ENCODE data around the gene MED23.
A peak's percentile ranks its signal among the peaks of the same experiment; 100 is the strongest.

Gene MED23

DNA sequence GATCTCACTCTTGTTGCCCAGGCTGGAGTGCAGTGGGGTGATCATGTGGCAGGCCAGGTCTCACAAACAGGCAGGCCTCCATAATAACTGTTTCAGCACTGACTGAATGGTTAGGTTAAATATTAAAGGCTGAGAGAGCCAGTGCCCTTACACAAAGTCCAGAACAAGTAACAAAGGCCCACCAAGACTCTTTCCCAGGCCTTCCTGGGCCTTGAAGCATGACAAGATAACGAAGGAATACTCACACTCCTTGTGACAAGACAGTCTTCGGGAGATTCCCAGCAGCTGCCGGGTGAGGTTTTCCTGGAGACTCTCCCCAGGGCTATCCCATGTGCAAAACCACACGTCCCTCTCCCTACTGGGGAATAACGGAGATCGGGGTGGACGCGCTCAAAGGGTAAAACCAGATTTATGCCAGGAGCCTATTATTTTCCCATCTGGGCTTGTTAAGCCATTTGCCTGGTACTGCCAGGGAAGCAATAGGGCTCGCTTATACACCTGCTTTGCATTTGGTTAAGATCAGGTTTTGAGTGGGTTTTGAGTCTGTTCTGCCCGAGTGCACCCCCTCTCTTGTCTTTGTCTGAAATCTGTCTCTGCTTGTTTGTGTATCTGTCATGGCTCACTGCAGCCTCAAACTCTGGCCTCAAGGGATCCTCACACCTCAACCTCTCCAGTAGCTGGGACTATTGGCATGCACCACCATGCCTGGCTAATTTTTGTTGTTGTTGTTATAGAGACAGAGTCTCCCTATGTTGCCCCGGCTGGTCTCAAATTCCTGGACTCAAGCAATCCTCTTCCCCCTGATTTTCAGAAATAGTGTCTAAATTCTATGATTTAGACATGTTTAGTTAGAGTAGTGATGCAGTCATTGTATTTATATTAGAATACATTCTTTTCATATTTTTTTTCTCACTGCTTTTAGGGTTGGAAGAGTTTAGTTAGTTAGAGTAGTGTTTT, 7.6 kb upstream of the MED23 start:
- no peaks in the 10 kb centered on the region for H3K9me3 ChIP-seq (ENCODE audit: low read length)
- H3K4me3 ChIP-seq (ENCODE audit: low read length): no peak overlapping the region
- no peaks in the 10 kb centered on the region for H3K36me3 ChIP-seq (ENCODE audit: insufficient read depth, low read length)
- H3K27me3 ChIP-seq (ENCODE audit: insufficient read depth, low read length): no peaks in the 10 kb centered on the region
- no peak overlapping the region for H2AFZ ChIP-seq (ENCODE audit: low read depth, low read length)
- no peaks in the 10 kb centered on the region for H3K4me1 ChIP-seq (ENCODE audit: insufficient read depth, low read length)

DNA sequence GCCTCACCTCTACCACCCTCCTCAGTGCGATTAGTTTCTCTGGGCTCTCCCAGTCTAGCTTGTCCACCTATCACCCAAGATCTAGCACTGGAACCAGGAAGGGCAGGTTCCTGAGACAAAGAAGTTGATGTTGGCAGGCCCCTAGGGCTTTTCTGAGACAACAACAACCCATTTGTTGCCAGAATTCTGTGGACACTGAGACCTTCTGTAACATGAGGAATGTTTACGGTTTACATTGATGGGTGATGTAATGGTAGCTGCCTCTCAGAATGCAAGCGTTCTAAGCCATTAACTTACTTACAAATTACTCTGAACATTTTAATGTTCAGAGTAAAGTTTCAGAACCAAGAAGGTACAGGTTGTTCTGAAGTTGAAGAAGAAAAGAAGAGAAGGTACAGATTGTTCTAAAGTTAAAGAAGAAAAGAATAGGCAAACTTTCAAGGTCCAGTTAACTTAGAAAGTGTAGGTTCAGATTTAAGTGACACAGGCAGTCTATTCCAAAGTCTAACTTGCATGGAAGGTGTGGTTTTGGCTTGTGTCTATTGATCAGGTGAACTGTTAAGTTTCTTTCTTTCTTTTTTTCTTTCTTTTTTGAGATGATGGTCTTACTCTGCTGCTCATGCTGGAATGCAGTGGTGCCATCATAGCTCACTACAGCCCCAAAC, 3.7 kb upstream of the MED23 start:
- H3K4me3 ChIP-seq (ENCODE audit: low read length): no peak overlapping the region
- no peaks in the 10 kb centered on the region for H3K27me3 ChIP-seq (ENCODE audit: insufficient read depth, low read length)
- H3K9me3 ChIP-seq (ENCODE audit: low read length): no peaks in the 10 kb centered on the region
- H3K36me3 ChIP-seq (ENCODE audit: insufficient read depth, low read length): no peaks in the 10 kb centered on the region
- H3K4me1 ChIP-seq (ENCODE audit: insufficient read depth, low read length): peaks cover 23% of the 10 kb centered on the region
- H2AFZ ChIP-seq (ENCODE audit: low read depth, low read length): no peak overlapping the region

DNA sequence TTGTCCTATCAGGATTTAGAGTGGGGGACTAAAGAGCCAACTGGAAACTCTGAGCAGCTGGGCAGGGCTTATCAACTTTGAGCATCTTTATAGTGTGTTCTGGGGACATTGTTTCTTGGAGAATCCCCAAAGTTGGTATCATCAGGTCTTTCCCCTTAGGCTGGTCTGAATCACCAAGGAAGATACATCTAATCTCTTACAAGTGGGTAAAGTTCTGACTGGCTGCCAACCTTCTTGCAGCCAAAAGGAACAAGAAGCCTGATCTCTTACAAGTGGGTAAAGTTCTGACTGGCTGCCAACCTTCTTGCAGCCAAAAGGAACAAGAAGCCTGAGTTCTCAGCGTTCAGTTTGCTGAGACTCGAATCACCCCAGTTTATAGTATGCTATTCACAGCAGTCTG, 1.6 kb upstream of the MED23 start:
- peaks cover 15% of the 10 kb centered on the region for H3K36me3 ChIP-seq (ENCODE audit: insufficient read depth, low read length)
- H3K4me1 ChIP-seq (ENCODE audit: insufficient read depth, low read length): peaks cover 25% of the 10 kb centered on the region
- no peak overlapping the region for H2AFZ ChIP-seq (ENCODE audit: low read depth, low read length)
- no peaks in the 10 kb centered on the region for H3K9me3 ChIP-seq (ENCODE audit: low read length)
- H3K4me3 ChIP-seq (ENCODE audit: low read length): no peak overlapping the region
- no peaks in the 10 kb centered on the region for H3K27me3 ChIP-seq (ENCODE audit: insufficient read depth, low read length)

DNA sequence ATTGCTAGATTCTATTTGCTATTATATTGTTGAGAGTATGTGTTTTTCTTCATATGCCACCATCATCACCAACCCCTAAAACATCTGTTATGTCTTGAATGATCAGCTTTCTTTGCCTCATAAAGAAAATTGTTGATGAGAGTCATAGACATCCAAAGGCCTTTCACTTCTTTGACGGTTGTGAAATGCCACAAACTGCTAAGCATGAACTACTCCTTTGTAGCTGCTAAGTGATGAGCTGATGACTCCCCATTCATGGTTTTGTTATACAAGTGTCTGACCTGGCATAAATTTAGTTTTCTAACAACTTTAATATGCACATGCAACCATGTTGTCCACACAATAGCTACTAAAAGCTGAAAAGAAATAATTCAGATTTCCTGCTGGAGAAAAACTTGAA, 684 bp upstream of the MED23 start:
- H3K36me3 ChIP-seq (ENCODE audit: insufficient read depth, low read length): peaks cover 23% of the 10 kb centered on the region
- no peaks in the 10 kb centered on the region for H3K27me3 ChIP-seq (ENCODE audit: insufficient read depth, low read length)
- H3K9me3 ChIP-seq (ENCODE audit: low read length): no peaks in the 10 kb centered on the region
- peak overlapping the region; percentile 61 for H3K4me3 ChIP-seq (ENCODE audit: low read length)
- peaks cover 25% of the 10 kb centered on the region for H3K4me1 ChIP-seq (ENCODE audit: insufficient read depth, low read length)
- peak overlapping the region; percentile 66 for H2AFZ ChIP-seq (ENCODE audit: low read depth, low read length)

DNA sequence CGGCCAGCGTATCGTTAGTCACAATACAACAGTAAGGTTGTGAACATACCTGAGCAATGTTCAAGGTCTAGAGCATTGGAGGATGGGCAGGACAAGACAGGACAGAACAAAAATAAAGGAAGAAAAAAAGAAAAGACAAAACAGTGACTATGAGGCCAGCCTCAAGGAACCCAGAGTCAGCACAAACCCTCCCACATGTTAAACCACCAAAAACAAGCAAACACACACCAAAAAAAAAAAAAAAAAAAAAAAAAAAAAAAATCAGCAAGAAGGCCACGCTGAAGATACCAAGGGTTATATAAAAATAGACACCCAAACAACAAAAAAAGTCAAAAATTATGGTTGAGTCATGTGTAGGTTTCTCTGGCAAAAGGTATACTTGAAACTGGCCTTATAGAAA, 12.8 kb downstream of the MED23 start:
- no peaks in the 10 kb centered on the region for H3K4me1 ChIP-seq (ENCODE audit: insufficient read depth, low read length)
- H3K36me3 ChIP-seq (ENCODE audit: insufficient read depth, low read length): peaks cover 76% of the 10 kb centered on the region

DNA sequence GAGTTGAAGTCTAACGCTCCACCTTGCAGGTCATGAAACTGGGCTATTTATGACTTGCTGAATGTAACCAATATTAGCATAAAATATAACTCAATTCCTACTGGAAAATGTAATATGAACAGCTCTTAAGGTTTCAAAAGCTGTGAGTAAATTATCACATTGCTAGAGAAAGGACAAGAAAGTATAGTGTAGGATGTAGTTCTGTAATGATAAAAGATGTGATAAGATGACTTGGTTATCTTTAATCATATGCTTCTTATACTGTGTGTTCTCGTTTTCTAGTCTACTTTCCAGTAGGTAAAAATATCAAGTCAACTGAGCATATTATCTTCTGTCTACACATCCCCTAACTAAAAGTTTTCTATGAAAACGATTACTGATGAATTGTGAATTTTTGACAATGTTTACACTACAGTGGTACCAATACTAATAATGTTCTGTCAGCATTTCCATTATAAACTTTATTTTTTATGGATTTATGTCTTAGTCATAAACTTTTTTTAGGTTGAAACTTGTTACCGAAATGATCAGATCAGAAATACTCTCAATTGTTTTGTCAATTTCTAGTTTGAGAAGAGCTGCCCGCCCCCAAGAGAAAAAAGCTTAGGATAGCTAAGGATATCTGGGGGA, 14.6 kb downstream of the MED23 start:
- H3K27me3 ChIP-seq (ENCODE audit: insufficient read depth, low read length): no peaks in the 10 kb centered on the region
- H3K4me1 ChIP-seq (ENCODE audit: insufficient read depth, low read length): no peaks in the 10 kb centered on the region
- peaks cover 77% of the 10 kb centered on the region for H3K36me3 ChIP-seq (ENCODE audit: insufficient read depth, low read length)
- no peaks in the 10 kb centered on the region for H3K9me3 ChIP-seq (ENCODE audit: low read length)
- no peak overlapping the region for H3K4me3 ChIP-seq (ENCODE audit: low read length)
- no peak overlapping the region for H2AFZ ChIP-seq (ENCODE audit: low read depth, low read length)

More for the DNA sequence above, 12.8 kb downstream of the MED23 start:
- H3K9me3 ChIP-seq (ENCODE audit: low read length): no peaks in the 10 kb centered on the region
- no peak overlapping the region for H3K4me3 ChIP-seq (ENCODE audit: low read length)
- no peak overlapping the region for H2AFZ ChIP-seq (ENCODE audit: low read depth, low read length)
- no peaks in the 10 kb centered on the region for H3K27me3 ChIP-seq (ENCODE audit: insufficient read depth, low read length)

DNA sequence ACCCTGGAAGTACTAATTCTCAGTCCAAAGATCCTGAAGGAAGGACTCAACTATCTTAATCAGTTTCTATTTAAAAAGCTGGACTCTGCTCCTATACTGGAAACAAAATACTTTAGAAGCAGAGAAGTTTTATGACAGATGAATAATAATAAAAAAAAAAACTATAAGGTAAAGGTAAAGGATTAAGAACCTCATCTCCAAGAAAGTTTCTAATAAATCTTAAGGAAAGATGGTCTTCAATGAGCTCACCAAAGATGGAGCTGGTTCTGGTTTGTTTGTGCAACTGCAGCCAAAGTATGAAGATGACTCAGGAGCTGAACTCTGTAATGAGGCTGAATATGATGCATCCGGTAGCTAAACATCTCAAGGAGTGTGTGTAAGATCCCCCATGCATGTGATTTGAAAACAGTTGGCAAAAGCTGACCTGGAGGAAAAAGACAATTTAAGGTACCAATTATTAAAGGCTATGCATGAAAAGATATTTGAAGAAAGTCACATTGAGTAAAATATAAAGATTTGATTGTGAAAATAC, 25.2 kb downstream of the MED23 start:
- no peak overlapping the region for H3K4me3 ChIP-seq (ENCODE audit: low read length)
- no peaks in the 10 kb centered on the region for H3K27me3 ChIP-seq (ENCODE audit: insufficient read depth, low read length)
- no peaks in the 10 kb centered on the region for H3K9me3 ChIP-seq (ENCODE audit: low read length)
- no peaks in the 10 kb centered on the region for H3K4me1 ChIP-seq (ENCODE audit: insufficient read depth, low read length)
- peaks cover 85% of the 10 kb centered on the region for H3K36me3 ChIP-seq (ENCODE audit: insufficient read depth, low read length)
- no peak overlapping the region for H2AFZ ChIP-seq (ENCODE audit: low read depth, low read length)

DNA sequence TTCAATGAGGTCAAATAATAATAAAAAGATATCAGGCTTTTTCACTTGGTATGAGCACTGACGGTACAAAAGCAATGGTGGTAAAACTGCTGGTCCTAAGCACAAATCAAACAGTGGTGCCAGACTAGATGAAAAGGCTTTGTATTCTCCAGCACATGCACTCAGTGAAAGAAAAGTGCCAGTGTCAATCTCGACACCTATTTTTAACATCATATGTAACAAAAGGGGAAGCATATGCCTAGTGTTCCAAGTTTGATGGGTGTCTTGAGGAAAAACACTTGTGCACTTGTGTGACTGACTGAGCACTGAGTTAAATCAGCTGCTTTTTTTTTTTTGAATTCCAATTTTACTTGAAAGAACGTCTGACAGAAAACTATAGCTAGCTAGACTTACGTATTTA, 27.3 kb downstream of the MED23 start:
- Histone ChIP-seq H3K27me3 (ENCODE audit: insufficient read depth, low read length) (no peaks in the 10 kb centered on the region), H3K9me3 (ENCODE audit: low read length) (no peaks in the 10 kb centered on the region), H3K4me3 (ENCODE audit: low read length) (no peak overlapping the region), H3K4me1 (ENCODE audit: insufficient read depth, low read length) (no peaks in the 10 kb centered on the region), H2AFZ (ENCODE audit: low read depth, low read length) (no peak overlapping the region), H3K36me3 (ENCODE audit: insufficient read depth, low read length) (peaks cover 83% of the 10 kb centered on the region)

DNA sequence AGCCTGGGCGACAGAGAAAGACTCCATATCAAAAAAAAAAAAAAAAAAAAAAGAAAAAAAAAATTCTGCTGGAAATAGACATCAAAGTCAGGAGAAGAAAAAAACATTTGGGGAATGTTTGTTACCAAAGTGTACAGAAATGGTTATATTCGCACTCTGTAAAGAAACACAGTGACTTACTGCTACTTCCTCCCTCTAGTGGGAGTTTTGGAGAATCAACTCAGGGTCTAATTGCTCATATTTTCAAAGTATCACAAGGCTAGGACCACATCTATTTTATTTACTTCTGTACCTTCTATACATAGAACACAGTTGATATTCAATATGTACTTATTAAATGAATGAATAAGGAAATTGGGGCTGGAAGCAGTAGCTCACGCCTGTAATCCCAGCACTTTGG, 30.6 kb downstream of the MED23 start:
- no peaks in the 10 kb centered on the region for H3K27me3 ChIP-seq (ENCODE audit: insufficient read depth, low read length)
- peaks cover 86% of the 10 kb centered on the region for H3K36me3 ChIP-seq (ENCODE audit: insufficient read depth, low read length)
- H2AFZ ChIP-seq (ENCODE audit: low read depth, low read length): no peak overlapping the region
- peaks cover 12% of the 10 kb centered on the region for H3K4me1 ChIP-seq (ENCODE audit: insufficient read depth, low read length)
- H3K9me3 ChIP-seq (ENCODE audit: low read length): no peaks in the 10 kb centered on the region
- no peak overlapping the region for H3K4me3 ChIP-seq (ENCODE audit: low read length)

DNA sequence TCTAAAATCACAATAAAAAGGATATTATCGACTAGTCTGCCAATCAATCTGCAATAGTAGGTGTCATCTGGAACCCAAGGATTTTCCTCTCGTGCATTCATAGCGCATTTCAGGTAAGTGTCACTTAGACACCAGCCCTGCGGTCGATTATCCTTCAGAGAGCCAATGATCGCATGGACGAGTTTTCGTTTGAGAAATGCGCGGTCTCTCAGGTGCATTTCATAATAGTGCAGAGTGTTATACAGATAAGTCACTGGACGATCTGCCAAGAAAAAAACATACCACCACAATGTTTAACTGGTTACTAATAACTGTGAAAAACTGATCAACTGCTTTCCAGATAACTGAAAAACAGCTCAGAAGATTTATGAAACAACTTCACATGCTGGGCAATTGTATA, 34.0 kb downstream of the MED23 start:
- no peak overlapping the region for H2AFZ ChIP-seq (ENCODE audit: low read depth, low read length)
- H3K4me3 ChIP-seq (ENCODE audit: low read length): no peak overlapping the region
- H3K36me3 ChIP-seq (ENCODE audit: insufficient read depth, low read length): peaks cover 85% of the 10 kb centered on the region
- H3K9me3 ChIP-seq (ENCODE audit: low read length): no peaks in the 10 kb centered on the region
- no peaks in the 10 kb centered on the region for H3K27me3 ChIP-seq (ENCODE audit: insufficient read depth, low read length)
- H3K4me1 ChIP-seq (ENCODE audit: insufficient read depth, low read length): peaks cover 12% of the 10 kb centered on the region

DNA sequence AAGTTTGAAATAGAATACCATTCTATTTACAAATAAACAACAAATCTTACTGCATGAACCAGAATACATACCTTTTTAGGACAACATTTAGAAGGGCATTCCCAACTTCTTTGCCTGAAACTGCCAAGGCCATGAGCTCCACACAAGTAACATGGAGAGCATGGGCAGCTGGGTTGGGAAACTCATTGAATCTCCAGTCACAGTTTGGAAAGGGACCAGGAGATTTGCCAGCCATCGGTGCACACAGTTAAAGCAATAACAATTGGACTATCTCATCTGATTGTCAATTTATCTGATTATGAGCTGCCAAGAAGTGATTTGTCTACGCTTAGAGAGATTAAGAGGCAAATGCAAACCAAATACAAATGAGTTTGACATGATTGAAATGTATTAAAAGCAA, 35.1 kb downstream of the MED23 start:
- peaks cover 12% of the 10 kb centered on the region for H3K4me1 ChIP-seq (ENCODE audit: insufficient read depth, low read length)
- H3K27me3 ChIP-seq (ENCODE audit: insufficient read depth, low read length): no peaks in the 10 kb centered on the region
- H3K4me3 ChIP-seq (ENCODE audit: low read length): no peak overlapping the region
- no peak overlapping the region for H2AFZ ChIP-seq (ENCODE audit: low read depth, low read length)
- no peaks in the 10 kb centered on the region for H3K9me3 ChIP-seq (ENCODE audit: low read length)
- H3K36me3 ChIP-seq (ENCODE audit: insufficient read depth, low read length): peaks cover 85% of the 10 kb centered on the region

DNA sequence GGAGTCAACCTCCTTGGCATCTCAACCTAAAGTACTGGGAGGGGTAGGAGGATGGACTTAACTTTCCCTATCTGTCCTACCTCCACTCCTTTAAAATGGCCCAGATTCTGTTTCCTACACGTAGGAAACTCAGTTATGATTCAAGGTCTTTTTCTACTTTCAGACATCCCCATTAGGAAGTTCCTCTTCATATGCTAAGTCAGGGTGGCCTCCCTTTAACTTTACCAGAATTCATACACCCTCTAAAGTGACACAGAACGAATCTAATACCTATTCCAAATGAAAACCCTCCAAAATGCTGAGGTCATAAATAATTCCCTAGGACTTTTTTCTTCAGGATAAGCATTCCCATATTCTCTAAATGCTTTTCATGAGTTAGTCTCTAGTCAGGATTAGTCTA, 39.4 kb downstream of the MED23 start:
- Histone ChIP-seq H3K36me3 (ENCODE audit: insufficient read depth, low read length) (peaks cover 81% of the 10 kb centered on the region), H3K4me3 (ENCODE audit: low read length) (no peak overlapping the region), H3K9me3 (ENCODE audit: low read length) (no peaks in the 10 kb centered on the region), H2AFZ (ENCODE audit: low read depth, low read length) (no peak overlapping the region), H3K27me3 (ENCODE audit: insufficient read depth, low read length) (no peaks in the 10 kb centered on the region), H3K4me1 (ENCODE audit: insufficient read depth, low read length) (no peaks in the 10 kb centered on the region)

DNA sequence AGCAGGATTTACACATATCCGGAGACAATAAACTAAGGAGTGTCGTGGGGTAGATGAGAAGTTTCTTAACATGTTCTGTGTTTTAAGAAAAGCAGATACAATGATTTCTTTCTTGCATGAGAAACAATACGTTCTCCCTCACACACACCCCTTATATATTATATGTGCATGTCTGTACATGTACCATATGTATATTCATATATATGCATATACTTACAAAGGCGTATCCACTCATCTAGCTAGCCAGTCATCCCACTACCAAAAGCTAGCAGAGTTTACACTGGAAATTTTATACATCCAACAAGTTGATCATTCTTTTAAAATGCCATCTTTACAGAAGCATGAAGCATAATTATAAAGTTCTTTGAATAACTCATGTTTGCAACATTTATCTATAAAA, 40.1 kb downstream of the MED23 start:
- Histone ChIP-seq H3K27me3 (ENCODE audit: insufficient read depth, low read length) (no peaks in the 10 kb centered on the region), H3K36me3 (ENCODE audit: insufficient read depth, low read length) (peaks cover 81% of the 10 kb centered on the region), H3K4me3 (ENCODE audit: low read length) (no peak overlapping the region), H3K4me1 (ENCODE audit: insufficient read depth, low read length) (no peaks in the 10 kb centered on the region), H3K9me3 (ENCODE audit: low read length) (no peaks in the 10 kb centered on the region), H2AFZ (ENCODE audit: low read depth, low read length) (no peak overlapping the region)

Data from neuron (in vitro differentiated cells).